Activated T-cell treated with anti-CD3 and anti-CD28 coated beads, Interleukin-2, amount 50 U/mL, for 4 hours (primary cell): ENCODE data around the gene GGNBP2. TPM values are rescaled to one million over a fixed set of nuclear protein-coding genes. Genes with fewer than 3 reads are reported as not detected.

Source experiments
- ATAC-seq, 2 donors: fragments of 200-7000 bp; cut with Tn5 transposase; one replicate each; pipeline ENCODE4 v1.10.0; 2021
- DNase-seq: peaks from one replicate; pipeline ENCODE4 v3.0.0-alpha.2; 2020
- H3K27me3 Mint-ChIP-seq: one replicate; pipeline ENCODE4 v1.8.0; 2021; ENCODE audit warnings: low read depth, mixed read lengths
- H3K36me3 Mint-ChIP-seq: one replicate; pipeline ENCODE4 v1.8.0; 2022; ENCODE audit warnings: mixed read lengths; ENCODE audit not compliant: insufficient read depth
- H3K4me1 Mint-ChIP-seq: one replicate; pipeline ENCODE4 v1.8.0; 2021; ENCODE audit warnings: low read depth, mixed read lengths
- H3K4me3 Mint-ChIP-seq: one replicate; pipeline ENCODE4 v1.8.0; 2021; ENCODE audit warnings: mild to moderate bottlenecking, moderate library complexity, mixed read lengths
- H3K9me3 Mint-ChIP-seq: one replicate; pipeline ENCODE4 v1.8.0; 2021; ENCODE audit warnings: mixed read lengths
- total RNA-seq, 3 donors: library from RNA; stranded (reverse); gene quantifications; one replicate each; pipeline ENCODE4 v1.2.1, GENCODE V29; 2021

GGNBP2 gene
- total RNA-seq = 10 to 100 TPM; 49.7 to 59.0 (median 51.5) TPM

GRCh38 chr17:36544307-36545076, at the start of gene GGNBP2:
GGNBP2 (plus strand) TSS chr17:36544919; CDS start chr17:36545725, 806 bp downstream.
- Mint-ChIP-seq H3K27me3 (no peaks in the 10 kb centered on the region), H3K4me3 (peak within 1 kb of the TSS; percentile 97), H3K4me1 (peaks cover 34% of the 10 kb centered on the region), H3K9me3 (no peaks in the 10 kb centered on the region), H3K36me3 (peaks cover 14% of the 10 kb centered on the region)
- peak; percentile 72 for ATAC-seq
- peak; percentile 83 for DNase-seq

GRCh38 chr17:36495076-36495578, 49.6 kb upstream of the GGNBP2 start:
- Mint-ChIP-seq H3K9me3 (no peaks in the 10 kb centered on the region), H3K4me3 (no peak overlapping the region), H3K4me1 (peaks cover 15% of the 10 kb centered on the region), H3K27me3 (no peaks in the 10 kb centered on the region), H3K36me3 (peaks cover 38% of the 10 kb centered on the region)
- DNase-seq (no peak), ATAC-seq (no peak)

DNA sequence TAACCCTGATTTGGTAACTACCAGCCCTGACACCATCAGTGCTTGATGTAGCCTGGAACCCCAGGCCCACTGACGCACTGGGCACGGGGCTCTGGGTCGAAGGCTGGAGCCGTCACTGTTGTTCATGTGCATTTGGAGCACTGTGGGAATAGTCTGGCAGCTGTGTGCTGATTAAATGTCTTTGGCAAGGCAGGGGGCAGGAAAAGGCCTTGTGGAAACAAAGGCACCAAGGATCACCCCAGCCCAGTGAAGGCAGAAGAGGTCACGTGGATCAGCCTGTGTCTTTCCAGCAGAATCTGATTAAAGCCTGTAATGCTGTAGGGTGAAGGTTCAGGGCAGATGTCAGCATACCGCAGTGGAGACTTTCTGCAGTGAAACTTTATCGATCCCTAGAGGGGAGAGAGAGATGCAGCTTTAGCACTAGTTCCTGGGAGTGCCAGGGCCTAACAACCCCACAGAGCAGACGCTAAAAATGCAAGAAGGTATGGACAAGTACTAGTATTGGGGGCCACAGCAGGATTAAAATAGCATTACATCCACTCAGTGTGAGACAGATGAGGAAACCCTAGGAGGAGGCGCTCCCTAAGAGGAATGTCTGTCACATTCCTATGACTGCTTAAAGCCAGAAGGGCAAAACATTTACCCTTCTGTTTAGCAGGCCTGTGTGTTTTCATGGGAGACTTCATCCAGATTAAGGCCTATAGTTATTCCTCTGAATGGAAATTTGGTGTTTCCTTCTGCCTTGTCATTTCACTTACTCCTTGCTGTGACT, 48.5 kb upstream of the GGNBP2 start:
- ATAC-seq = no peak
- H3K4me1 Mint-ChIP-seq = peaks cover 9% of the 10 kb centered on the region
- no peaks in the 10 kb centered on the region for H3K9me3 Mint-ChIP-seq
- no peak overlapping the region for H3K4me3 Mint-ChIP-seq
- DNase-seq = no peak
- H3K27me3 Mint-ChIP-seq = no peaks in the 10 kb centered on the region
- peaks cover 38% of the 10 kb centered on the region for H3K36me3 Mint-ChIP-seq

DNA sequence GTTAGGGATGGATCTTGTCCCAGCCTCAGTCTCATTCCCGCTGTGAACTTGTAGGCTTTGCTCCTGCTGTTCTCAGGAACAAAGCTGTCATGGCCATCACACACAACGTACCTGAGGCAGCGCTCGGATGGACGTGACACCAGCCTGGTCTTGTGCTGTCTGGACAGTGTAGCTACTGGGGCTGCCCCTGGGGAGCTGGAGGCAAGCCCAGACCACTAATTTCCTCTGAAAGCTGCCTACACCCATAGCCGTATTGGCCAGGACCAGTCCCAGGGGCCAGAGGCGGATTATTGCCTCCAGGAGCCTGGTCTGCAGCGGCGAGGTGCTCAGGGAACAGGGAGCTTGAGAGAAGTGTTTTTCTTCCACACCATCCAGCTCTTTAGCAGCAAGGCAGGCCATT, 46.6 kb upstream of the GGNBP2 start:
- ATAC-seq = no peak
- H3K4me3 Mint-ChIP-seq = no peak overlapping the region

DNA sequence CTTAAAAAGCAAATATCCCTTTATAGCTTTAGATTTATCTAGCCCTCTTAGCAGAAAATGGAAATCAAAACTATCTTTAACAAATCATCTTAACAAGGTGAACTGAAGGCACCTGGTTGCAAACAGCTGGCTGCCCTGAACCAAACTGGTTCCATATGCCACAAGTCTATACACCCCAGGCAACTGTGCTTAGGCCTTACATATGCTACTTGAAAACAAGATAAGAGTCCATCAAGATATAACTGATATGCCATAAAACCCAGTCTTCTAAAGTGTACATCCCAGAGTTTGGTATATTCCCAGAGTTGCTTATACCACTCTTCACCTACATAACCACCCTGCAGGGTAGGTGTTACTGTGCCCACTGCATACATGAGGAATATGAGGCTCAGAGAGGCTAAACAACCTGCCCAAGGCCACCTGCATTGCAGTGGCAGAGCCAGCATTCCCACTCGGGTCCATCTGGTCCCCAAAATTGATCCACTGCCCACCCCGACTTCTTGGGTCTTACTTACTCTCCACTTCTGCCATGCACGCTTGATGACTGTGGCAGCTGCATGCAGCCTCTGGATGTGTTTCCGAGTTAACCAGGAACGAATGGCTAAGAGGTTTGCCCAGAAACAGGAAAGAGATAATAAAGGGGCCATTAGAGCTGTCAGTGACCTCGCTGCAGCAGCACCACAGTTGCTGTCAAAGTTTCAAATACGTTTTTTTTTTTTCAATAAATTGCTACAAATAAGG, 46.0 kb upstream of the GGNBP2 start:
- no peaks in the 10 kb centered on the region for H3K9me3 Mint-ChIP-seq
- ATAC-seq = no peak

More for the DNA sequence above, 46.6 kb upstream of the GGNBP2 start:
- Mint-ChIP-seq H3K27me3 (no peaks in the 10 kb centered on the region), H3K36me3 (peaks cover 41% of the 10 kb centered on the region), H3K9me3 (no peaks in the 10 kb centered on the region), H3K4me1 (peaks cover 1% of the 10 kb centered on the region)
- no peak for DNase-seq

GRCh38 chr17:36500745-36501225, 43.9 kb upstream of the GGNBP2 start:
- H3K27me3 Mint-ChIP-seq = no peaks in the 10 kb centered on the region
- peaks cover 1% of the 10 kb centered on the region for H3K4me1 Mint-ChIP-seq
- H3K4me3 Mint-ChIP-seq = no peak overlapping the region

More for the DNA sequence above, 46.0 kb upstream of the GGNBP2 start:
- DNase-seq = no peak
- Mint-ChIP-seq H3K36me3 (peaks cover 47% of the 10 kb centered on the region), H3K4me3 (no peak overlapping the region), H3K27me3 (no peaks in the 10 kb centered on the region), H3K4me1 (peaks cover 1% of the 10 kb centered on the region)

DNA sequence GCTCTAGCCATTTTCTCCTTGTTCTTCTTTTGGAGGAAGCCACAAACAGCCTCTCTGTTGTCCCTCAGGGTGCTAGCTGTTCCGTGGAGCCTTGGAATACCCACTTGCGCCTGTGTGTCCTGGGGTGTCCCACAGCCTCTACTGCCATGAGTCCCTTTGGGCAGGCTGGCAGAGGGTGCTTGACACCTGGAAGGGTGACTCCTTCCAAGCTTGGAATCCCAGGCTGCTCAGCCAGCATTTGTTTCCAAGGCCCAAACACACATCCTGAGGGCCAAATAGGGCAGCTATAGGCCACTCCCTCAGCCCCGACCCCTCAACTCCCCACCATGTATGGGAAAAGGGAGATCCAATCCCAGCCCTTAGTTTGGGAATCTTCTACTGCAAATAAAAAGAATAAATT, 43.4 kb upstream of the GGNBP2 start:
- DNase-seq (no peak), ATAC-seq (no peak)
- no peak overlapping the region for H3K4me3 Mint-ChIP-seq
- no peaks in the 10 kb centered on the region for H3K27me3 Mint-ChIP-seq
- H3K4me1 Mint-ChIP-seq = peaks cover 1% of the 10 kb centered on the region
- H3K36me3 Mint-ChIP-seq = peaks cover 37% of the 10 kb centered on the region
- no peaks in the 10 kb centered on the region for H3K9me3 Mint-ChIP-seq

More at GRCh38 chr17:36500745-36501225, 43.9 kb upstream of the GGNBP2 start:
- DNase-seq (no peak), ATAC-seq (peak in 1 of 2 donors; percentile 17)
- Mint-ChIP-seq H3K9me3 (no peaks in the 10 kb centered on the region), H3K36me3 (peaks cover 41% of the 10 kb centered on the region)

- no peak for DNase-seq
- Mint-ChIP-seq H3K4me1 (peaks cover 1% of the 10 kb centered on the region), H3K27me3 (no peaks in the 10 kb centered on the region), H3K36me3 (peaks cover 38% of the 10 kb centered on the region), H3K9me3 (no peaks in the 10 kb centered on the region), H3K4me3 (no peak overlapping the region)
- ATAC-seq = no peak
These were observed 42.8 kb upstream of the GGNBP2 start for GRCh38 chr17:36501963-36502362.

DNA sequence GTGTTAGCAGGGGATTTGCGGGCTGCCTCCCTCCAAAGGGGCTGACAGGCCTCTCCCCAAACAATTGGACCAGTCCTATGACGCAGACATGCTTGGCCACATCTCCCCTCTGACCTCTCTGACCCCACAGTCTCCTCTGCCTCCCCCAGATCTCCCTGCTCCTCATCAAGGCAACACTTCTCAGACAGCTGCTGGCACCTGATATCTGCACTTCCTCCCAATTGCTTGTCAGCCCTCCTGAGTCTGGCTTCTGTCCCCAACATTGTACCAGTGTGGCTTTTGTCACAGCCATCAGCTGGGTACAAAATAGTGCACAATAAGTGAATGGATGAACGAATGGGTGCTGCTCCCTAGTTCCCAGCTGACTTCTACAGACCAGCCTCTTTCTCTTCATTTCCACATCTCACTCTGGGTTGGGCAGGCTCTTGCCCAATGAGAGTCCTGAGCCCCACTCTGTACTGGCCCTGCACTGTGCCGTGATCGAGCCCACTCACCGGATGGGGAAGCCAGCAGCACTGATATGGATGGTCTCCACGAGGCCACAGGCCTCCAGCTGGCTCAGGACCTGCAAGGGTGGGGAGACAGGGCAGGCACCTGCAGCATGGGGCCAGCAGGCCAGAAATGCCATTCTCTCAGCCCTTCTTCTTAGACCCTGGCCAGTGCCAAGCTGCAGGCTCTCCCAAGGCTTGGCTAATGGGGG, 41.1 kb upstream of the GGNBP2 start:
- DNase-seq = no peak
- Mint-ChIP-seq H3K36me3 (peaks cover 29% of the 10 kb centered on the region), H3K4me3 (no peak overlapping the region), H3K27me3 (no peaks in the 10 kb centered on the region), H3K4me1 (peaks cover 1% of the 10 kb centered on the region), H3K9me3 (no peaks in the 10 kb centered on the region)
- ATAC-seq = no peak

DNA sequence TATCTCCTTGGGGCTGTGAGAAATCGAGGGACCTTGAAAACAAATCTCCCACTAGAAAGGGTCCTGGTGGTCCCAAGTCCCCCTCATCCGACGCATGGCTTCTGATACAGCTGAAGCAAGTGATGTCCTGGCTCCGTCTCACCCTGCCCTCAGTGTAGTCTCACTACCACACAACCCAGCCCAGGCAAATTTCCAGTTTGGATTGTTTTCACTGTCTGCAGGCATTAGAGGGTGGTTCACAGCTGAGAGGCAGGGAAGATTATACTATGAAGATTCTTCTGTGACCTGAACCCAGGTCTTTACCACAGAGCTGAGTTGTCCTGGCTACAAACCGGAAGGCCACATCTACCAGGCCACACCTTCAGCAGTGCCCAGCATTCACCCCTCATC, 40.6 kb upstream of the GGNBP2 start:
- Mint-ChIP-seq H3K36me3 (peaks cover 29% of the 10 kb centered on the region), H3K4me1 (peaks cover 1% of the 10 kb centered on the region), H3K27me3 (no peaks in the 10 kb centered on the region), H3K4me3 (no peak overlapping the region), H3K9me3 (no peaks in the 10 kb centered on the region)
- DNase-seq = no peak
- ATAC-seq = no peak

DNA sequence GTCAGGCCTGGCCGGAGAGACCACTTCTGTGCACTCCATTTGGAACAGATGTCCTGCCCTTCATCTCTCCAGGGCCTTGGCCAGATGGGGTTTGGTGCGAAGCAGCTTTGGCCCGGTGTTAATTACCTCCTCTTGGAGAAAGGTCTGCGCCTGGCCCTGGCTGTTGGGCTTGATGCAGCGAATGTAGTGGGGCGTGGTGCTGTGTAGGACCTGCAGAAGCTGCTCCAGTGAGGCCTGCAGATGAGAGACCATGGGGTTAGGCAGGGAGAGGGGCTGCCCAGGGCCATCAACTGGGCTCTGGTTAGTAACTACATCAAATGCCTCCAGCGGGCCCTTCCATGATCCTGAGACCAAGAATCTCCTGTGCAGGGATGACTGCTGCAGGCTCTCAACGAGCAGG, 39.5 kb upstream of the GGNBP2 start:
- no peak for DNase-seq
- Mint-ChIP-seq H3K9me3 (no peaks in the 10 kb centered on the region), H3K36me3 (peaks cover 37% of the 10 kb centered on the region)

GRCh38 chr17:36506249-36506826, 38.4 kb upstream of the GGNBP2 start:
- DNase-seq = no peak
- H3K36me3 Mint-ChIP-seq = peaks cover 40% of the 10 kb centered on the region
- peaks cover 1% of the 10 kb centered on the region for H3K4me1 Mint-ChIP-seq
- no peaks in the 10 kb centered on the region for H3K27me3 Mint-ChIP-seq
- no peak overlapping the region for H3K4me3 Mint-ChIP-seq
- no peak for ATAC-seq
- H3K9me3 Mint-ChIP-seq = no peaks in the 10 kb centered on the region

More for the DNA sequence above, 39.5 kb upstream of the GGNBP2 start:
- H3K27me3 Mint-ChIP-seq = no peaks in the 10 kb centered on the region
- no peak for ATAC-seq
- peaks cover 1% of the 10 kb centered on the region for H3K4me1 Mint-ChIP-seq
- H3K4me3 Mint-ChIP-seq = no peak overlapping the region

DNA sequence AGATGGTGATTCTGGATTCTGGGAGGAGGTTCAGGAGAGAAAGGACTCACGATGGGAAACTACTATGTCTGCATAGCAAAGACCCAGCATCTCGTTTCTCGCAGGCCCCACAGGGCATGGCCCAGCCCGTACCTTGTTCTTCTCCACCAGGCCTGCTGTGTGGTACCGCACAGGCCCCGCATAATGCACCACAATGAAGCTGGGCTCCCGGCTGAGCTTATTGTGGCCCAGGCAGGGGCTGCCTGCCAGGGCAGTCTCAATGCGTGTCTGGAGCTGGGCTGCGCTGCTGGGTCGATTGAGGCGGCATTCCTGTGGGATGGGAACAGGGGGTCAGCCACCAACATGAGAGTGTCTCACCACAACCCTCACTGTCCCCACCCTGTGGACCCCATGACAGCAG, 37.9 kb upstream of the GGNBP2 start:
- no peaks in the 10 kb centered on the region for H3K27me3 Mint-ChIP-seq
- DNase-seq (no peak), ATAC-seq (no peak)
- peaks cover 1% of the 10 kb centered on the region for H3K4me1 Mint-ChIP-seq
- H3K36me3 Mint-ChIP-seq = peaks cover 40% of the 10 kb centered on the region
- H3K9me3 Mint-ChIP-seq = no peaks in the 10 kb centered on the region
- no peak overlapping the region for H3K4me3 Mint-ChIP-seq
